GM12892 (cell line): ENCODE data around the gene PRDX3.

Experiments
- POLR2A ChIP-seq: IDR thresholded peaks from 2 replicates; pipeline ENCODE4 v1.6.1; 2011; ENCODE audit warnings: low read depth, low read length, control low read depth
- POLR2AphosphoS5 ChIP-seq: IDR thresholded peaks from 2 replicates; pipeline ENCODE4 v1.6.1; 2011; ENCODE audit warnings: low read depth, low read length, control low read depth

GRCh38 chr10:119159332-119159731 lies 19.3 kb downstream of the PRDX3 start:
- no peak for TF ChIP-seq POLR2A
- TF ChIP-seq POLR2AphosphoS5: no peak
